ENCODE results near the gene ZNF385B. TPM values are rescaled to one million over a fixed set of nuclear protein-coding genes. Genes with fewer than 3 reads are reported as not detected.

ZNF385B gene
- polyA plus RNA-seq, 1 donor from 2014 or later = 0.31 TPM

DNA sequence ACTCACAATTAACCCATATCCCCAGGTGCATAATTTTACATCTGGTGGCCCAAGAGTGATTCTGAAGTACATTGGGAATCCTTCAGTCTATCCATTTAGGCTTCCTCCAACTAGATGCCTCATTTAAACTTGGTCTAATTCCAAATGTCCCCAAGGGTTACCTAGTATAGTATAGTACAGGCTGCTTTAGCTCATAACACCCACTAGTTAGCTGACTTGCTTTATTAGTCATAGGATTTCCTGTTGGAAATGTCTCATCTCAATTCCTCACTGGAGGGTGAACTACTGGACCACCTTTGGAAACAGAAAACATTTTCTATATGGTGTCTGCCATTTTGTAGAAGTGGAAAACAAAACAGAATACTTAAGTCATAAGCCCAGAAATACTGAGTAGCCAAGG is 394.3 kb downstream of the ZNF385B start:
- no peak overlapping the region for H3K4me3 ChIP-seq (ENCODE audit: low read length)
- no peaks in the 10 kb centered on the region for H3K79me2 ChIP-seq (replicated peaks; ENCODE audit: insufficient read depth, low read length)
- H3K36me3 ChIP-seq (ENCODE audit: insufficient read depth, low read length) = no peaks in the 10 kb centered on the region
- no peaks in the 10 kb centered on the region for H3K9me2 ChIP-seq (ENCODE audit: insufficient read depth, low read length)
- H4K20me1 ChIP-seq (ENCODE audit: insufficient read depth) = no peaks in the 10 kb centered on the region
- no peak overlapping the region for H3K9ac ChIP-seq (ENCODE audit: low read length)
- H3K27me3 ChIP-seq (ENCODE audit: insufficient read depth, low read depth, low read length) = no peaks in the 10 kb centered on the region
- H3K27ac ChIP-seq (ENCODE audit: low read length) = no peak overlapping the region
- no peak for TF ChIP-seq SMC3 (conservative IDR thresholded peaks at IDR 0.05; ENCODE audit: poor library complexity)
- no peak for TF ChIP-seq POLR2AphosphoS5 (IDR thresholded peaks at IDR 0.05)
- no peak for TF ChIP-seq EZH2 (IDR thresholded peaks at IDR 0.05; ENCODE audit: borderline replicate concordance, insufficient read depth, low read length, poor library complexity, severe bottlenecking)
- TF ChIP-seq, protein P1, sequence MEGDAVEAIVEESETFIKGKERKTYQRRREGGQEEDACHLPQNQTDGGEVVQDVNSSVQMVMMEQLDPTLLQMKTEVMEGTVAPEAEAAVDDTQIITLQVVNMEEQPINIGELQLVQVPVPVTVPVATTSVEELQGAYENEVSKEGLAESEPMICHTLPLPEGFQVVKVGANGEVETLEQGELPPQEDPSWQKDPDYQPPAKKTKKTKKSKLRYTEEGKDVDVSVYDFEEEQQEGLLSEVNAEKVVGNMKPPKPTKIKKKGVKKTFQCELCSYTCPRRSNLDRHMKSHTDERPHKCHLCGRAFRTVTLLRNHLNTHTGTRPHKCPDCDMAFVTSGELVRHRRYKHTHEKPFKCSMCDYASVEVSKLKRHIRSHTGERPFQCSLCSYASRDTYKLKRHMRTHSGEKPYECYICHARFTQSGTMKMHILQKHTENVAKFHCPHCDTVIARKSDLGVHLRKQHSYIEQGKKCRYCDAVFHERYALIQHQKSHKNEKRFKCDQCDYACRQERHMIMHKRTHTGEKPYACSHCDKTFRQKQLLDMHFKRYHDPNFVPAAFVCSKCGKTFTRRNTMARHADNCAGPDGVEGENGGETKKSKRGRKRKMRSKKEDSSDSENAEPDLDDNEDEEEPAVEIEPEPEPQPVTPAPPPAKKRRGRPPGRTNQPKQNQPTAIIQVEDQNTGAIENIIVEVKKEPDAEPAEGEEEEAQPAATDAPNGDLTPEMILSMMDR (IDR thresholded peaks at IDR 0.05; ENCODE audit: poor library complexity, severe bottlenecking) = no peak
- TF ChIP-seq MXI1 (conservative IDR thresholded peaks at IDR 0.05; ENCODE audit: poor library complexity, severe bottlenecking) = no peak
- TF ChIP-seq, protein P2, sequence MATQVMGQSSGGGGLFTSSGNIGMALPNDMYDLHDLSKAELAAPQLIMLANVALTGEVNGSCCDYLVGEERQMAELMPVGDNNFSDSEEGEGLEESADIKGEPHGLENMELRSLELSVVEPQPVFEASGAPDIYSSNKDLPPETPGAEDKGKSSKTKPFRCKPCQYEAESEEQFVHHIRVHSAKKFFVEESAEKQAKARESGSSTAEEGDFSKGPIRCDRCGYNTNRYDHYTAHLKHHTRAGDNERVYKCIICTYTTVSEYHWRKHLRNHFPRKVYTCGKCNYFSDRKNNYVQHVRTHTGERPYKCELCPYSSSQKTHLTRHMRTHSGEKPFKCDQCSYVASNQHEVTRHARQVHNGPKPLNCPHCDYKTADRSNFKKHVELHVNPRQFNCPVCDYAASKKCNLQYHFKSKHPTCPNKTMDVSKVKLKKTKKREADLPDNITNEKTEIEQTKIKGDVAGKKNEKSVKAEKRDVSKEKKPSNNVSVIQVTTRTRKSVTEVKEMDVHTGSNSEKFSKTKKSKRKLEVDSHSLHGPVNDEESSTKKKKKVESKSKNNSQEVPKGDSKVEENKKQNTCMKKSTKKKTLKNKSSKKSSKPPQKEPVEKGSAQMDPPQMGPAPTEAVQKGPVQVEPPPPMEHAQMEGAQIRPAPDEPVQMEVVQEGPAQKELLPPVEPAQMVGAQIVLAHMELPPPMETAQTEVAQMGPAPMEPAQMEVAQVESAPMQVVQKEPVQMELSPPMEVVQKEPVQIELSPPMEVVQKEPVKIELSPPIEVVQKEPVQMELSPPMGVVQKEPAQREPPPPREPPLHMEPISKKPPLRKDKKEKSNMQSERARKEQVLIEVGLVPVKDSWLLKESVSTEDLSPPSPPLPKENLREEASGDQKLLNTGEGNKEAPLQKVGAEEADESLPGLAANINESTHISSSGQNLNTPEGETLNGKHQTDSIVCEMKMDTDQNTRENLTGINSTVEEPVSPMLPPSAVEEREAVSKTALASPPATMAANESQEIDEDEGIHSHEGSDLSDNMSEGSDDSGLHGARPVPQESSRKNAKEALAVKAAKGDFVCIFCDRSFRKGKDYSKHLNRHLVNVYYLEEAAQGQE (IDR thresholded peaks at IDR 0.05; ENCODE audit: borderline replicate concordance) = no peak
- no peak for TF ChIP-seq TAF1 (IDR thresholded peaks at IDR 0.05; ENCODE audit: low read depth)
- TF ChIP-seq RAD21 (conservative IDR thresholded peaks at IDR 0.05) = no peak
- TF ChIP-seq EP300 (conservative IDR thresholded peaks at IDR 0.05; ENCODE audit: poor library complexity, severe bottlenecking) = no peak
- H3K4me2 ChIP-seq (ENCODE audit: low read length) = no peak overlapping the region
- no peaks in the 10 kb centered on the region for H3F3A ChIP-seq (ENCODE audit: insufficient read depth, low read length, poor library complexity, severe bottlenecking)
- no peaks in the 10 kb centered on the region for H3K9me3 ChIP-seq (ENCODE audit: low read length)
- no peak overlapping the region for H2AFZ ChIP-seq (ENCODE audit: low read depth, low read length)

DNA sequence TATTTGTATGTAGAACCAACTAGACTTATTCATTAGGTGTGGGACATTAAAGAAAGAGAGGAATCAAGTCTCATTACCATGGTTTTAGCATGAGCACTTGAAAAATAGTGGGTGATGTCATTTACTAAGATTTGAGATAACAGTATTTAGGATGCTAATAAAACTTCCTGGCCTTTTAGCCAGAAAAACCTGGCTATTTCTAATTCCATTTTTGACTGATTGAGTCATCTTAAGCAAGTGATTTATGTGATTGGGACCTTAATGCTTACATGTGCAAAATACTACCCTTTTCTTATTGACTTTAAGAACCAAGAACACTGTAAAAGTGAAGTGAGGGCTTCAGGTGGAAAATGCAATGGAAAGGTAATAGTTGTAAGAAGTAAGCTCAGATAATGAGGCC is 400.0 kb downstream of the ZNF385B start:
- Histone ChIP-seq H3K27me3 (ENCODE audit: insufficient read depth, low read depth, low read length) (no peaks in the 10 kb centered on the region), H3K4me2 (ENCODE audit: low read length) (no peak overlapping the region), H3K79me2 (replicated peaks; ENCODE audit: insufficient read depth, low read length) (no peaks in the 10 kb centered on the region), H3K4me3 (ENCODE audit: low read length) (no peak overlapping the region), H3F3A (ENCODE audit: insufficient read depth, low read length, poor library complexity, severe bottlenecking) (no peaks in the 10 kb centered on the region), H3K9me3 (ENCODE audit: low read length) (no peaks in the 10 kb centered on the region), H3K9ac (ENCODE audit: low read length) (no peak overlapping the region), H3K36me3 (ENCODE audit: insufficient read depth, low read length) (no peaks in the 10 kb centered on the region), H4K20me1 (ENCODE audit: insufficient read depth) (no peaks in the 10 kb centered on the region), H2AFZ (ENCODE audit: low read depth, low read length) (no peak overlapping the region), H3K9me2 (ENCODE audit: insufficient read depth, low read length) (no peaks in the 10 kb centered on the region), H3K27ac (ENCODE audit: low read length) (no peak overlapping the region)
- TF ChIP-seq RAD21 (conservative IDR thresholded peaks at IDR 0.05) (no peak), EZH2 (IDR thresholded peaks at IDR 0.05; ENCODE audit: borderline replicate concordance, insufficient read depth, low read length, poor library complexity, severe bottlenecking) (no peak), MXI1 (conservative IDR thresholded peaks at IDR 0.05; ENCODE audit: poor library complexity, severe bottlenecking) (no peak), POLR2AphosphoS5 (IDR thresholded peaks at IDR 0.05) (no peak), SMC3 (conservative IDR thresholded peaks at IDR 0.05; ENCODE audit: poor library complexity) (no peak), TAF1 (IDR thresholded peaks at IDR 0.05; ENCODE audit: low read depth) (no peak), EP300 (conservative IDR thresholded peaks at IDR 0.05; ENCODE audit: poor library complexity, severe bottlenecking) (no peak)
- TF ChIP-seq, protein P2 (IDR thresholded peaks at IDR 0.05; ENCODE audit: borderline replicate concordance) = no peak
- TF ChIP-seq, protein P1 (IDR thresholded peaks at IDR 0.05; ENCODE audit: poor library complexity, severe bottlenecking) = no peak

Measured in neural cell (in vitro differentiated cells).